Measurements from ENCODE around the gene ROBO2.

DNA sequence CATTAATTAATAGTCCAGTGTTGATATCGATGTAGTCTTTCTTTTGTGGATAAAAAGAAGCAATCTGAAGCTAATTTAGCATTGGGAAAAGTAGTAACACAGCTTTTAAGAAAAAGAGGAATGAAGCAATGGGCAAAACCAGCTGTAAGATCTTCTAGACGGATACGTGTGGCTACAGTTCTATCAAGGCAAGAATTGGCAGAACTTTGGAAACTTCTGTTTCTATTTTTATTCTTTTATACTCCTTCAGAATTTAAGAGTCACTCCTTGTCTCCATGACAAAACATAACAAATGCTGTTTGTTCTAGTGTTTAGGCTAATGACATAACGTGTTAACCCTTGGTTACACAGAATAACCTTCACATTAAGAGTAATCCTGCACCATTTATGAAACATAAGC lies 289.2 kb downstream of the ROBO2 start:
- TF ChIP-seq, protein P1, sequence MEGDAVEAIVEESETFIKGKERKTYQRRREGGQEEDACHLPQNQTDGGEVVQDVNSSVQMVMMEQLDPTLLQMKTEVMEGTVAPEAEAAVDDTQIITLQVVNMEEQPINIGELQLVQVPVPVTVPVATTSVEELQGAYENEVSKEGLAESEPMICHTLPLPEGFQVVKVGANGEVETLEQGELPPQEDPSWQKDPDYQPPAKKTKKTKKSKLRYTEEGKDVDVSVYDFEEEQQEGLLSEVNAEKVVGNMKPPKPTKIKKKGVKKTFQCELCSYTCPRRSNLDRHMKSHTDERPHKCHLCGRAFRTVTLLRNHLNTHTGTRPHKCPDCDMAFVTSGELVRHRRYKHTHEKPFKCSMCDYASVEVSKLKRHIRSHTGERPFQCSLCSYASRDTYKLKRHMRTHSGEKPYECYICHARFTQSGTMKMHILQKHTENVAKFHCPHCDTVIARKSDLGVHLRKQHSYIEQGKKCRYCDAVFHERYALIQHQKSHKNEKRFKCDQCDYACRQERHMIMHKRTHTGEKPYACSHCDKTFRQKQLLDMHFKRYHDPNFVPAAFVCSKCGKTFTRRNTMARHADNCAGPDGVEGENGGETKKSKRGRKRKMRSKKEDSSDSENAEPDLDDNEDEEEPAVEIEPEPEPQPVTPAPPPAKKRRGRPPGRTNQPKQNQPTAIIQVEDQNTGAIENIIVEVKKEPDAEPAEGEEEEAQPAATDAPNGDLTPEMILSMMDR (IDR thresholded peaks at IDR 0.05; ENCODE audit: low read length): no peak
- TF ChIP-seq EZH2 (IDR thresholded peaks at IDR 0.05; ENCODE audit: borderline replicate concordance, low read length): no peak
